Activated T-cell treated with anti-CD3 and anti-CD28 coated beads for 24 hours (primary cell): ENCODE data around the gene KIAA1549.

Experiments used
- DNase-seq: peaks from one replicate; pipeline ENCODE4 v3.0.0-alpha.2; 2020; ENCODE audit warnings: low read depth

KIAA1549 gene

GRCh38 chr7:138881579-138882188, 99.5 kb downstream of the KIAA1549 start:
- no peak for DNase-seq

DNA sequence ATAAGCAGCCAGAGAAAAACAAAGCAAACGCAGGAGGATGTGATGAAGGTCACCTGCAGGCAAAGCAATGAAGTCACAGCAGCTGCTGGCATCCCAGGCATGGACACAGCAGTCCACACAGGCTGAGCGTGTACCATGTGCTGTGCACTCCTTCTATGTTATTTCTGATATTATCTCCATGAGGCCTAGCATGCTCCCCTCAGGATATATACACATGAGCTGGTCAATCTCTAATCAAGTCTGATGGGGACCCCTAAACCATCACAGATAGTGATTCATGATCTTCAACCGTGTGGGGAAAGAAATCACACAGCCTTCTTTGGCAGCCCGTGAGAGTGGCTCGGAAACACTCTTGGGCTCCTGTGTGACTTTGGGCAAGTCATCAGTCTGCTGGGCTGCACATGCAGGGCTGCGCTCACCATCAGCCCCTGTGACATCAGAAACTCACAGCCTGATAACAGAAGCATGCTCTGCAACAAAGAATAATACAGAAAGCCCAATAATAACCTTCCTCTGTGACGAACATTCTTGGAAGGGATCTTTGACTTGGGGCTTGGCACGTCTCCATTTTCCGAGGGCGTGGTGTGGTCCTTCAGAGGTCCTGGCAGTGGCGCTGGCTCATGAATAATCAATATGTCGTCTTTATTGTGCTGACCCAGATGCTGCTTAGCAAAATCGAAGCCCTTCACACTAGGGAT, 100.2 kb downstream of the KIAA1549 start:
- no peak for DNase-seq

GRCh38 chr7:138879356-138879755, 101.8 kb downstream of the KIAA1549 start:
- no peak for DNase-seq

GRCh38 chr7:138878856-138879255, 102.3 kb downstream of the KIAA1549 start:
- DNase-seq, result no peak

DNA sequence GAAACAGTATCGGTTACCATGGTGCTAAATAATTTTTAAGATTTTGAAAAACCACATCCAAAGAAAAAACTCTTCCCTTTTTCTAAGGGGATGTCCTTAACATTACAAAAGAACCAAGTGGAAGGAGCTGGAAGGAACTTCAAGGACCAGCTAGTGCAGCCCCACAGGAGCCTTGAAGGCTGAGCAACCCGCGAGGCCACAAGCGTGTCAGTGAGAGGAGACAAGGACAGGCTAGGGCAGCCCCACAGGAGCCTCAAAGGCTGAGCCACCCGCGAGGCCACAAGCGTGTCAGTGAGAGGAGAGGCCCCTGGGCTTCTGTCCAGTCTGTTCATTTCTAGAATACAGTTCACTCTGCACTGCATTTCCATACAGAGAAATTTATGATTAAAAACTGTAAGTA, 103.1 kb downstream of the KIAA1549 start:
- DNase-seq, result no peak

GRCh38 chr7:138876326-138876725, 104.9 kb downstream of the KIAA1549 start:
- DNase-seq, result no peak

- DNase-seq, result peak; percentile 59
Measured at GRCh38 chr7:138875794-138876193, 105.4 kb downstream of the KIAA1549 start.

GRCh38 chr7:138873220-138873892, 107.8 kb downstream of the KIAA1549 start:
- DNase-seq, result no peak

- DNase-seq, result no peak
Measured at GRCh38 chr7:138872576-138872975, 108.6 kb downstream of the KIAA1549 start.

- no peak for DNase-seq
Measured at GRCh38 chr7:138871814-138872090, 109.4 kb downstream of the KIAA1549 start.

DNA sequence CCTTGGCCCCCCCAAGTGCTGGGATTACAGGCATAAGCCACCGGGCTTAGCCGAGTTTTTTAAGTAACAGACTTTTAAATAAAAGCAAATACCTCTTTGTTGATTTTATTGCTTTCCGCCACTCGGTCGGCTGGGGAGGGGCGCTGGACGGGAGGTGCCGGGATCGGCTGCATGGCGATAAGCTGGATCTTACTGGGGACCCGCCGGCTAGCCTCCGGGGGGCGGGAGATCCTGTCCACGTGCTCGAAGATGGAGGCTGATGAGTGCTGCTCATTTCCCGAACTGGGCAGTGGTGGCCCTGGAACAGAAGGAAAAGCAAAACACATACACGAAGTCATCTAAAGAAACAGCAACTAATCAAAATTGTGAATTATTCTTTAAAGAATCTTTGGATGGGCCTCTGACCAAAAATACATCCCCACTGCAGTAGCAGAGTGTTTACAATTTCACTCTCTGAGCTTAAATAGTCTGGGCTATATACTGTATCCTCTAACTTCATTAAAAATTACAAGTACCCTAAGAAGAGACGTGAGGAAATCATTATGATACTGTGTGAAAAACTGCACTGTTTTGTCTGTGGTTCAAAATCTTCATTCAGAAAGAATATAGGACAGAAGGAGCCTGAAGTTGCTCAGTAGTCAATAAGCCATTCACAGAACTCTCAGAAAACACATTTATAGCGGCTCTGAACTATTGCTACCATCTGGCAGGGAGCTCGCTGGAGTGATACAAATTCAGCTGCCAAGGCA, 110.0 kb downstream of the KIAA1549 start:
- DNase-seq, result no peak

GRCh38 chr7:138869353-138869752, 111.8 kb downstream of the KIAA1549 start:
- DNase-seq, result no peak

GRCh38 chr7:138868711-138869110, 112.5 kb downstream of the KIAA1549 start:
- DNase-seq, result no peak

- no peak for DNase-seq
Measured at GRCh38 chr7:138867744-138868143, 113.4 kb downstream of the KIAA1549 start.

- DNase-seq, result no peak
Measured at GRCh38 chr7:138866353-138866752, 114.8 kb downstream of the KIAA1549 start.

DNA sequence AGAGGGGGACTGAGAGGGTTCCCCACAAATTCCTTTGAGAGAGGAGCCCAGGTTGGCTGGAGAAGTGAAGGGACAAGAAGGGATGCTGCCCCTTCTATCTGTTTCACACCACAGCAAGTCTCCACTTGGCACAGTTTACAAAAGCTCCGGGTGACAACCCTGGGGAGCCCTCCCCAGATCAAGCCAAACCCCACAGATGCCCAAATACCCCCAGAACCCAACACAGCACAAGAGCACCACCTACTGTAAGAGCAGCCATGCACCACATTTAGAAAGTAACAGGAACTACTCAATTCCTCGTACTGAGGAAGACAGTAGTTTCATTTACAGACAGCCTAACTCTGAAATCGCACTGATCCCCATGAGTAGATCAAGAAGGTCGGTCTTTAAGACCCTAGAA, 115.3 kb downstream of the KIAA1549 start:
- no peak for DNase-seq

DNA sequence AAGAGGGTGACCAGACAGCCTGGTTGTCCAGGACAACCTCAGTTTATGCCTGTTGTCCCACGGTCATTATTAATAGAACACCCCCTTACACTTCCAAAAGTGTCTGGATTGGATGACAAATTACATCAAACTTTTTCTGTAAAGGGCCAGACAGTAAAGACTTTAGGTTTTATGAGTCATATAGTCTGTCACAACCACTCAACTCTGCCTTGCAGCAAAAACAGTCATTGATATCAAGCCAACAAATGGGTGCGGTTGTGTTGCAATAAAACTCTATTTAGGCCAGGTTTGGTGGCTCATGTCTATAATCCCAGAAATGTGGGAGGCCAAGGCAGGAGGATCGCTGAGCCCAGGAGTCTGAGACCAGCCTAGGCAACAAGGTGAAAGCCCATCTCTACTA, 116.5 kb downstream of the KIAA1549 start:
- no peak for DNase-seq

DNA sequence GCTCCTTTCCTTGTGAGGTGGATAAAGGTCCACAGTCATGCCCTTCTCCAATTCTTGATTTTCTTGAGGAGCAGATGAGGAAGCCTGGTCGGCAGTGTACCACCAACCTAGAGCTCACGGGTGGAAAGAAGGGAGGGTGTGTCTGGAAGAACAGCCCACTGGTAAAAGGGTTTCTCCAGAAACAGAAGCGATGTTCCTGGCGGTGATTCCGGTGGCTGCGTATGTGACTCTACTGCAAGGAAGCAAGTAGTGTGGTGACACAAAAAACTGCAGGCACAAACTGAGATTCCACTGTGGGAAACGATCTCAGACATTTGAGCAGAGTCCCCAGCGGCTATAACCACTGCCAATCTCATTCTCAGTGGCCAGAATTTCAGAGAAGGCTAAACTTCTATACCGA, 117.3 kb downstream of the KIAA1549 start:
- no peak for DNase-seq

GRCh38 chr7:138861051-138861450, 120.1 kb downstream of the KIAA1549 start:
- DNase-seq, result no peak

GRCh38 chr7:138857728-138858127, 123.5 kb downstream of the KIAA1549 start:
- no peak for DNase-seq

GRCh38 chr7:138854115-138854645, 127.0 kb downstream of the KIAA1549 start:
- DNase-seq, result no peak

DNA sequence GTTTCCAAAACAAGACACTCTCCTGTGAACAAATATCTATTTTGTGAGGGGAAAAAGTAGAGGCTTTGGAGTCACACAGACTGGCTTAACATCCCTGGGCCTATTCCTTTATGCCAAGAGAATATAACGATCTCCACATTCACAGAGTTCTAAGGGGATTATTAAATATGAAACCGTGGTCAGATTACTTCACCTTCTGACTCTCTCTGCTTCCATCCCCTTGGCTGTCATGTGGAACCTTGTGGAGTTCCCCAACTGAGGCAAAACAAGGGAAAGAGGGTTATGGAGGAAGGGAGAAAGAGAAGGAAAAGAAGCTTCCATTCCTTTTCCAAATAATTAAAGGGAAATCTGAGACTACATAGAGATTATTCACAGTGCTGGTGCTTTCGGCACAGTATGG, 127.7 kb downstream of the KIAA1549 start:
- DNase-seq, result no peak

DNA sequence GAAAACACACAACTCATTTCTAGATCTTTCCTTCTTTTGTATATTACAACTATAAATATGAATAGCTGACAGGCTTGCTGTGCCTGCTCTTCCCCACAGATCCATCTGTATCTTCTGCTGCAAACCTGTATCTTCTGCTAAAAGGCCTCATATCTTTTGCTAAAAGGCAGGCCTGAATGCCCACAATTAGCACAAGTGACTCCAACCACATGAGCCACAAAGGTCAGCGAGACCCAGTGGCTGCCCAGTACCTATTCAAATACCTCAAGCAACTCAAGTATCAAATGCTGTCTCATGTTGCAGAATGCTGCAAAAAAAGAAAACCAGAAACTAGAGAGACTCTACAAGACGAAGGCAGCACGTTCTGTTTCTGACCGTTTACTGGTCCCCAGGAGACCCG, 128.7 kb downstream of the KIAA1549 start:
- DNase-seq, result no peak
